Measurements from ENCODE around the gene PSENEN. TPM values are rescaled to one million over a fixed set of nuclear protein-coding genes. Genes with fewer than 3 reads are reported as not detected.

Gene PSENEN
- total RNA-seq, 2 donors from 2014 or later, result 82.2 to 86.0 TPM

DNA sequence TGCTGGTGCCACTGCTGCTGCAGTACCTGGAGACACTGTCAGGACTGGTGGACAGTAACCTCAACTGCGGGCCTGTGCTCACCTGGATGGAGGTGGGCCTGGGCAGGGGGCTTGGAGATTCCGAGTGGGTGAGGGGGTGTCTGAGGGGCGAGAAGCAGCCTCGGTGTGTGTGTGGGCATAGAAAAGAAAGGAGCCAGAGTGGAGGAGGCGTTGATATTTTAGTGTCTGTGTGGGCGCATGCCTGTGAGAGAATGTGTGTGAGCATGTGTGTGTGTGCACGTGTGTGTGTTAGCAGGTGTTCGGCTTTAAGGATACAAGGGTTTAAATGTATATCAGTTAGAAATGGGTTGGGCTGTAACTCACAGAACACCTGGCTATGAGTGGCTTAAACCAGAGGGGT, 33.6 kb downstream of the PSENEN start:
- no peak for DNase-seq
- no peak for ATAC-seq
- intact Hi-C loops (cut with DNase I, micrococcal nuclease), result no loop called here

DNA sequence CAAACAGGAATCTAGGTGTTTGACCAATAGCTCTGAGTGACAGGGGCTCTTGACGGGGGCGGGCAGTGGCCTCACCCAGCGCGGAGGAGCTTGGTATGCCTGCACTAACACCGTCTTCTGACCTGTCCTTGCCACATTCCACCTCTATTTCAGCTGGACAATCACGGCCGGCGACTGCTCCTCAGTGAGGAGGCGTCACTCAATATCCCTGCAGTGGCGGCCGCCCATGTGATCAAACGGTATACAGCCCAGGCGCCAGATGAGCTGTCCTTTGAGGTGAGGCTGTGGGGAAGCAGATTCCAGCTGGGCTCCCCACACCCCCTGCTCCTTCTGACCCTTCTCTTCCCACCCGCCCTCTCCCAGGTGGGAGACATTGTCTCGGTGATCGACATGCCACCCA, 34.6 kb downstream of the PSENEN start:
- no peak for DNase-seq
- intact Hi-C loops (cut with DNase I, micrococcal nuclease), result no loop called here
- no peak for ATAC-seq

DNA sequence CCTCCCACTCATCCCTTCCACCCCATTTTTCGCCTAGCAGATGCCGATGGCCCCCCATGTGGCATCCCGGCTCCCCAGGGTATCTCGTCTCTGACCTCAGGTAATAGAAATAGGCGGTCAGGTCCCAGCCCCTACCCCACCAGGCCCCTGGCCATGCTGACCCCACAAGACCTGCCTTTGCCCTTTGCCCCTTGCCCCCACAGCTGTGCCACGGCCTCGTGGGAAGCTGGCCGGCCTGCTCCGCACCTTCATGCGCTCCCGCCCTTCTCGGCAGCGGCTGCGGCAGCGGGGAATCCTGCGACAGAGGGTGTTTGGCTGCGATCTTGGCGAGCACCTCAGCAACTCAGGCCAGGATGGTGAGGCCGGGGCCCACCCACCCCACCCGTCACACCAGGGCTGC, 35.3 kb downstream of the PSENEN start:
- ATAC-seq (no peak), DNase-seq (no peak)
- intact Hi-C loops (cut with DNase I, micrococcal nuclease), result no loop called here

DNA sequence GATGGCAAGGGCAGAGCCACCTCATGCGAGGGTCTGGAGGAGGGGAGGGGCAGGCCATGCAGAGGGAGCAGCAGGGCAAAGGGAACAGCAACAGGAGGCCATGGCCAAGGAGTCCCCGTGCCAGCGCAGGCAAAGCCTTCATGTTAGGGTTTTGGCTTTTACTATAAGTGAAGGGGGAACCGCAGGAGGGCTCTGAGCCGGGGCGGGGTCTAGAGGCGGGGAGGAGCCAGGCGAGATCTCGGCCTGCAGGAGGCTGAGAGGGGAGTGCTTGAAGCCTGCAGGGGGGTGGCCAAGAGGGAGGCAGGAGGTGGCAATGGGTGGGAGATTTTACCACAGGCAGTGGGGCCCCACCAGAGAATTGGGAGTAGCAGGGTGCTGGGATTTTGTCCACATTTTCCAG, 36.2 kb downstream of the PSENEN start:
- DNase-seq (no peak), ATAC-seq (no peak)
- intact Hi-C loops (cut with DNase I, micrococcal nuclease), result no loop called here

DNA sequence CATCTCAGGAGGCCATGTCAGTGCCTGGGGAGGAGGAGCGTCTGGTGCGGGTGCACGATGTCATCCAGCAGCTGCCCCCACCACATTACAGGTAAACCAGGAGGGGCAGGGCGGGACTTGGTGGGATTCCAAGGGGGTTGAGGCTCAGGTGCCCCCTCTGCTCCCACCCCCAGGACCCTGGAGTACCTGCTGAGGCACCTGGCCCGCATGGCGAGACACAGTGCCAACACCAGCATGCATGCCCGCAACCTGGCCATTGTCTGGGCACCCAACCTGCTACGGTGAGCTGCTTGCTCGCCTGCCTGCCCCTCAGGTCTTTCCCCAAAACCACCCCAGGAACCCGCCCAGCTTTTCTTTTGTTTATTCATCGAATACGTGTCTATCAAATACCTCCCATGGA, 37.1 kb downstream of the PSENEN start:
- ATAC-seq (no peak), DNase-seq (no peak)
- intact Hi-C loops (cut with DNase I, micrococcal nuclease), result no loop called here

DNA sequence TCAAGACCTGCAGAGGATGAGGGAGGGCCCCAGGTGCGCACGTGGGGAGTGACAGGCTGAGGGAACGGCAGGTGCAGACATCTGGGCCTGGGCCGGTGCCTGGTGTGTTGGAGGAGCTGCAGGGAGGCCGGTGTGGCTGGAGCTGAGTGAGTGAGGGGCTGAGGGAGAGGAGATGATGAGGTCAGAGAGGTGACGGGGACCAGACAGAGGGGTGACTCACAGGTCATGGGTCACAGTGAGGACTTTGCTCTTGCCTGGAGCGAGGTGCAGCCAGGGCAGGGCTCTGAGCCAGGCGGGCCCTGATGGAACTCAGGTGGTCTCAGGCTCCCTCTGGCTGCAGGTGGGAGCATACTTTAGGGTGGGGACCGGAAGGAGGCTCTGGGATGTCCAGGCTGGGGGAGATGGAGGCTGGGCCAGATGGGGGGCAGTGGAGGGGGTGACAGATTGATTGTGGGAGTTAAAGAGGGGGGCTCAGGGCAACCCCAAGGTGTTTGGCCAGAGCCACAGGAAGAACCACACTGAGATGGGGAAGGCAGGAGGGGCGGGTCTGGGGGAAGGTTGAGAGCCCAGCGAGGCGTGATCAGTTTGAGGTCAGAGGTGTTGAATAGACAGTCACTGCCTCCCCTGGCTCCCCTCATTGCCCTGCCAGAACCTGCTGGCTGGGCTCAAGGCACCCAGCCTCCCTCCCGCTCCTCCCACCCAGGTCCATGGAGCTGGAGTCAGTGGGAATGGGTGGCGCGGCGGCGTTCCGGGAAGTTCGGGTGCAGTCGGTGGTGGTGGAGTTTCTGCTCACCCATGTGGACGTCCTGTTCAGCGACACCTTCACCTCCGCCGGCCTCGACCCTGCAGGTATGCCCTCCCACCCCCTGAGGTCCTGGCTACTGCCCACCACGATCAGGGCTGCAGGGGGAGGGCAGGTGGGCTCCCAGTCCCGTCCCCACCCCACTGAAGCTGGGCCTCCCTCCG, 38.3 kb downstream of the PSENEN start:
- DNase-seq (no peak), ATAC-seq (no peak)
- intact Hi-C loops (cut with DNase I, micrococcal nuclease), result no loop called here

DNA sequence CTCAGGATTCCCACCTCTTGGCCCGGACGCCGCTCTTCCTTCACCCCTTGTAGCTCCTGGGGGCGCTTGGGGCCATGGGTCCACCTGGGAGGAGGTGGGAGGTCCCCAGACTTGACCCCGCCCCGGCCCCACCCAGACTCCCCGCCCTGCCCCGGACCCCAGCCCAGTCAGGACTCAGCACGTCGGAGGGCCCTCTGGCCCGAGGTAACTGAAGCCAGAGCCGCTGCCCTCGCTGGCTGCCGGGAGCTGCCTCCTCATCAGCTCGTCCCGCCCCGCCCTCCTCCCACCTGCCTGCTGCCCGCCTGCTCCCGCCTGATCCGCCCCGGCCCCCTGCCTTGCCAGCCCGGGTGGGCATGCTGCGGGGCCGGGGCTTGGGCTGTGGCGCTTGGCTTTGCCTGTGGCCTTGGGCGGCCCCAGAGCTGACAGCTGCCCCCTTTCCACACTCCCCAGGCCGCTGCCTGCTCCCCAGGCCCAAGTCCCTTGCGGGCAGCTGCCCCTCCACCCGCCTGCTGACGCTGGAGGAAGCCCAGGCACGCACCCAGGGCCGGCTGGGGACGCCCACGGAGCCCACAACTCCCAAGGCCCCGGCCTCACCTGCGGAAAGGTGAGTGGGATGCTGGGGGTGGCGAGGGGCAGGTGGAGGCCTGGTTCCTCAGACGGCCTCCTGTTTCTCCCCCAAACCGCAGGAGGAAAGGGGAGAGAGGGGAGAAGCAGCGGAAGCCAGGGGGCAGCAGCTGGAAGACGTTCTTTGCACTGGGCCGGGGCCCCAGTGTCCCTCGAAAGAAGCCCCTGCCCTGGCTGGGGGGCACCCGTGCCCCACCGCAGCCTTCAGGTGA, 39.3 kb downstream of the PSENEN start:
- DNase-seq (no peak), ATAC-seq (no peak)
- intact Hi-C loops (cut with DNase I, micrococcal nuclease), result no loop called here

DNA sequence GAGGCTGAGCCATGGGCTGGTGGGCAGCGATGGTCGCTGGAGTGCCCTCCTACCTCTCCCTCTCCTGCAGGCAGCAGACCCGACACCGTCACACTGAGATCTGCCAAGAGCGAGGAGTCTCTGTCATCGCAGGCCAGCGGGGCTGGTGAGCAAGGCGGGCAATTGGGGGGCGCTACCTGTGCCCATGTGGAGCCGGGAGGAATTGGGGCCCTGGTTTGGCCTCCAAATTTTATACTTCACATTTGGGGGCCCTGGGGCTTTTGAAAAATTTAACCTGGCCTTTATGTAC, 39.8 kb downstream of the PSENEN start:
- intact Hi-C loops (cut with DNase I, micrococcal nuclease), result no loop called here

DNA sequence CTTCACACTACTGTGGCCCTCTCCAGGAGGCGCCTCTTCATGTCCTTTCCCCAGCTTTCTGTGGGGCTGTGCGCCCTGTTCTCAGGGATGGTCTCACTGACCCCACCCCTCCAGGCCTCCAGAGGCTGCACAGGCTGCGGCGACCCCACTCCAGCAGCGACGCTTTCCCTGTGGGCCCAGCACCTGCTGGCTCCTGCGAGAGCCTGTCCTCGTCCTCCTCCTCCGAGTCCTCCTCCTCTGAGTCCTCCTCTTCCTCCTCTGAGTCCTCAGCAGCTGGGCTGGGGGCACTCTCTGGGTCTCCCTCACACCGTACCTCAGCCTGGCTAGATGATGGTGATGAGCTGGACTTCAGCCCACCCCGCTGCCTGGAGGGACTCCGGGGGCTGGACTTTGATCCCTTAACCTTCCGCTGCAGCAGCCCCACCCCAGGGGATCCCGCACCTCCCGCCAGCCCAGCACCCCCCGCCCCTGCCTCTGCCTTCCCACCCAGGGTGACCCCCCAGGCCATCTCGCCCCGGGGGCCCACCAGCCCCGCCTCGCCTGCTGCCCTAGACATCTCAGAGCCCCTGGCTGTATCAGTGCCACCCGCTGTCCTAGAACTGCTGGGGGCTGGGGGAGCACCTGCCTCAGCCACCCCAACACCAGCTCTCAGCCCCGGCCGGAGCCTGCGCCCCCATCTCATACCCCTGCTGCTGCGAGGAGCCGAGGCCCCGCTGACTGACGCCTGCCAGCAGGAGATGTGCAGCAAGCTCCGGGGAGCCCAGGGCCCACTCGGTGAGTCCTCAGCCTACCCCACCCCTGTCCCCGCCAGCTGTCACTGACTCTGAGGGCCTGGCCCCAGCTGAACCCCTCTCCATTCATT, 41.1 kb downstream of the PSENEN start:
- ATAC-seq (no peak), DNase-seq (no peak)
- intact Hi-C loops (cut with DNase I, micrococcal nuclease), result no loop called here

More for the DNA sequence above, 39.8 kb downstream of the PSENEN start:
- no peak for ATAC-seq
- DNase-seq, result no peak

DNA sequence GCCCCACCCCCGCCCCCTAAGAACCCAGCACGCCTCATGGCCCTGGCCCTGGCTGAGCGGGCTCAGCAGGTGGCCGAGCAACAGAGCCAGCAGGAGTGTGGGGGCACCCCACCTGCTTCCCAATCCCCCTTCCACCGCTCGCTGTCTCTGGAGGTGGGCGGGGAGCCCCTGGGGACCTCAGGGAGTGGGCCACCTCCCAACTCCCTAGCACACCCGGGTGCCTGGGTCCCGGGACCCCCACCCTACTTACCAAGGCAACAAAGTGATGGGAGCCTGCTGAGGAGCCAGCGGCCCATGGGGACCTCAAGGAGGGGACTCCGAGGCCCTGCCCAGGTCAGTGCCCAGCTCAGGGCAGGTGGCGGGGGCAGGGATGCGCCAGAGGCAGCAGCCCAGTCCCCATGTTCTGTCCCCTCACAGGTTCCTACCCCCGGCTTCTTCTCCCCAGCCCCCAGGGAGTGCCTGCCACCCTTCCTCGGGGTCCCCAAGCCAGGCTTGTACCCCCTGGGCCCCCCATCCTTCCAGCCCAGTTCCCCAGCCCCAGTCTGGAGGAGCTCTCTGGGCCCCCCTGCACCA, 41.9 kb downstream of the PSENEN start:
- DNase-seq, result no peak
- ATAC-seq, result no peak
- intact Hi-C loops (cut with DNase I, micrococcal nuclease), result no loop called here

DNA sequence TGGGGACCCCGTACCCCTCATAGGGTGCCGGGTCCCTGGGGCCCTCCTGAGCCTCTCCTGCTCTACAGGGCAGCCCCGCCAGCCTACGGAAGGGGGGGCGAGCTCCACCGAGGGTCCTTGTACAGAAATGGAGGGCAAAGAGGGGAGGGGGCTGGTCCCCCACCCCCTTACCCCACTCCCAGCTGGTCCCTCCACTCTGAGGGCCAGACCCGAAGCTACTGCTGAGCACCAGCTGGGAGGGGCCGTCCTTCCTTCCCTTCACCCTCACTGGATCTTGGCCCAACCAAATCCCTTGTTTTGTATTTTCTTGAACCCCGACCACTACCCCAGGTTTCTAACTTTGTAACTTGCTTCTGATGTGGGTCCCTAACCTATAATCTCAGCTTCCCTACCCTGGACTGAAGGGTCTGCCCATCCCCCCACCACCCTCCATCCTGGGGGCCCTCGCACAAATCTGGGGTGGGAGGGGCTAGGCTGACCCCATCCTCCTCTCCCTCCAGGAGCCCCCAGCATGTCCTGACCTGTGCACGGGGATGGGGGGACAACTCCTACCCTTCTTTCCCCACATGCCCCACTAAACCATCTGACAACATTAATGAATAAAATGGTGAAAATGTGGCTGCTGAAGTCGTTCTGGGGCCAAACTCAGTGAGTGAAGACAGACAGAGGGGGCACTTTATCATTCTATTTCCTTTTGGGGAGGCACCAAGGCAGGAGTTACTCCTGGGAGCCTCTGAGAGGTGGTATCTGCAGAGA, 42.9 kb downstream of the PSENEN start:
- intact Hi-C loops (cut with DNase I, micrococcal nuclease), result no loop called here
- DNase-seq (no peak), ATAC-seq (no peak)

DNA sequence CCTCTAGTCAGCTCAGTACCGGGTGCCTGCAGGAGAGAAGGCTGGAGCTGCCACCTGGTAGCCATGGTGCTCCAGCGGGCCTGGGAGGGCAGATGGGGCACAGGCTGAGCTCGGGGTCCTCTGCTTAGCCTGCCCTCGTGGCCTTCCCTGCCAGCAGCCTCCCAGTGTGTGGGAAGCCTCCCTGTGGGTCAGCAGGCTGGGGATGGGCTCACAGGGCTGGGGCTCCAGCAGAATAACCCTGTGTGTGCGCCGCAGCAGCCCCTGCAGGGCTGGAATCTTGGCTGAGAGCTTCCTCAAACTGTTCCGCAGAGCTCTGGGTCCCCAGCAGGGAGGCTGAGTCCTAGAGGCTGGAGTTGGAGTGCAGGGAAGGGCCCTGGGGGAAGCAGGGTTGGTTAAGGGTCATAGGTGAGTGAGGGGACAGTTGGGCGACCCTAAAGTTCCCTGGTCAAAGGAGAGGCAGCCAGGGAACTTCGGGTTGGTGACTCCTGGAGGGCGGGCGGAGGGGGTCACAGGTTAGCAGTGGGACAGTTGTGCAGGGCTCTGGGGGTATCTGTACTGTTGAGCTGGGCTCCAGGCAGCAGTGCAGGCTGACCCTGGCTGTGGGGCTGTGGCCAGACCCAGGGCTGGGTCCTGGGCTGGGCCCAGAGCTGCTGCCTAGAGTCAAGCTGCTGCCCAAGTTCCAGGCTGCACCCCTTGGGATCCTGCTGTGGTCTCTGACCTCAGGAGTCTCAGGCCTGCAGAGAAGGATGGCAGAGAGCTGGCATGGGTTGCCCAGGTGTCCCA, 43.9 kb downstream of the PSENEN start:
- ATAC-seq (no peak), DNase-seq (no peak)
- intact Hi-C loops (cut with DNase I, micrococcal nuclease), result no loop called here

DNA sequence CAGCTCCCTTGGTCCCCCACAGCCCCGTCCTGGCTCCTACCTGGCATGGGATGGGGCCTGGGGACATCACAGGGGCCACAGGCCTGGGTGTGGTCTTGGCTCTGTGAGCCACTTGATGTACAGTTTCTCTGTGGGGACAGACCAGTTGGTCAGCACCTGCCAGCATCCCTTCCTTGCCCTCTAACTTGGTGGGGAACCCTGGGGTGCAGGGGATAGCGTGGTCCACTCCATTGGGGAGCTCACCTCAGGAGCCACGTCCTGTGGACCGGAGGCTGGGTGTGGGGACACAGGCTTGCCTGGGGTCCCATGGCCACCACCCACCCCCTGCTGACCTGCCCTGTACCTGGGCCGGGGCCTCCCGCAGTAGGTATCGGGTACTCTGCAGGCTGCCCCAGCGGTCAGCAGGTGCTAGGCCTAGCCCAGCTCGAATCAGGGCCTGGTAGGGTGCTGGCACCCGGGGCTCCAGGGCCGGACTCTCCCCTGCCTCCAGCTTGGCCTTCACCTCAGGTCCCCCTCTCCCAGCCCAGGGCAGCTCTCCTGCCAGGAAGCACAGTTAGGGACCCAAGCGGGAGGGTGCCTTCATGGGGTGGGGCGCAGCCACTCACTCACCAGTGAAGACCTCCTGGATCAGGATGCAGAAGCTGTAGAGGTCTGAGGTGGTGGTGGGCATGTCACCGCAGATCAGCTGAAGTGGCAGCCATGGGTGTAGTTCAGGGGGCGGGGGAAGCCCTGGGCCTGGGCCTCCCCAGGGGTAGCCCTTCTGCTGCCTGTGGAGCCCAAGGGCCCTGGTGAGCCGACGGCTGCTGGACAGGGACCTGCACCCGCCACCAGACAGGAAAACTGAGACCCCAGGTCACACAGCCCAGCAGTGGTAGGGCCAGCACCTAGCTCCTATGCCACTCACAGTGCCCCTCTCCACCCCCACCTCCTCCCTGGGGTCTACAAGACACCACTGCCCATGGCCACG, 44.8 kb downstream of the PSENEN start:
- no peak for ATAC-seq
- DNase-seq, result no peak
- intact Hi-C loops (cut with DNase I, micrococcal nuclease), result no loop called here

DNA sequence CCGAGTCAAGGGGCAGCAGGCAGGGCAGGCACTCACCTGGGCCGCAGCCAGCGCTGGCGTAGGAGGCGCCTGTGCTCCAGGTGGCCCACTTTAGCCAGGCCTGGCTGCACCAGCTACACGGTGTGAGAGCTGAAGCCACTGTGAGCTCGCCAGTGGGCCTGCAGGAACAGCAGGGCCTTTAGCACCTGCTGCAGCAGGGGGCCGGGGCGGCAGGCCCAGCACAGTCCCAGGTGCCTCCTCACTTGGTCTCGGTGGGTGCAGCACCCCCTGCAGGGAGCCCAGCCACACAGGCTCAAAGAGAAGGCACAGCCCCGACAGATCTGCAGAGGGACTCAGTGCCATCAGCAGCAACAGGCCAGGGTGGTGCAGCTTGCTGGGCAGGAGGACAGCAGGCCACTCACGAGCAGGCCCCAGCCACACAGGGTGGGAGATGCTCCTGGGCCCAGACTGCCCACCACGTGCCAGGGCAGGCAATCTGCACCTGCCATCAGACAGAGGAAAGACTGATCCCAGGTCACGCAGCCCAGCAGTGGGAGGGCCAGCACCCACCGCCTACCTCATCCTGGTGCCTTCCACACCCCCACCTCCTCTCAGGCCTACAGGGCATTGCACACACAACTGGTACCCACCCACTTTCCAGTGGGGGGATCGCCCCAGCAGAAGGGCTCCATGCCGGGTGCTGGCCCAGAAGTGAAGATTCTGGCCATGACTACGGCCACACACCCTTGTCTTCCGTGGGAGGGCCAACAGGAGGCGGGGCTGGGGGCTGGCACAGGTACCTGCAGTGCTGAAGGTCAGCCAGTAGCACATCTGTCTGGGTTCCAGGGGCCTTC, 45.7 kb downstream of the PSENEN start:
- DNase-seq, result no peak

DNA sequence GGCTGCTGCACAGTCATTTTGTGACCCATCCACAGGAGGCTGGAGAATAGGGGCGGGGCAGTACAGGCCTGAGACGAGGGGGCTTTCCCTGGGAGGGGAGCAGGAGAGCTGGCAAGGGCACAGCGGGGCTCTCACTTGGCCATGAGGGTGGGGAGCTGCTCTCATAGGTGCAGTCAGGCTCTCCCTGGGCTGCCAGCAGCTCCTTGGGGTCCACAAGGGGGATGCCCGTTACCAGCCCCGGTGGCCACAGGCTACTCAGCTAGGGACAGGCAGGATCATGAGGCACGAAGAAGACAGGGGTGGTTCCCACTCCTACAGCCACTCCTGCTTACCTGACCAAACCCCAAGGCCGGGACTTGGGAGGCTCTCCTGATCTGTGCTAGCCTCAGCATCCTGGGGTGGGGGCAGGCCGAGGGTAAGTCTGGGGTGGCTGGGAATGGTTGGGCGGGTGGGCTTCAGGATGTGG, 46.4 kb downstream of the PSENEN start:
- no peak for DNase-seq
- ATAC-seq, result no peak
- intact Hi-C loops (cut with DNase I, micrococcal nuclease), result no loop called here

More for the DNA sequence above, 45.7 kb downstream of the PSENEN start:
- intact Hi-C loops (cut with DNase I, micrococcal nuclease), result no loop called here
- no peak for ATAC-seq

All from left colon (tissue), 2 donors.